HEK293 (cell line): ENCODE results near the gene LMNA.
A peak's percentile ranks its signal among the peaks of the same experiment; 100 is the strongest.

Source experiments
- CTCF ChIA-PET: fragments of 350-600 bp; formaldehyde crosslinking; extraction: SDS; loops from one replicate; lab custom pipeline; 2021; ENCODE audit warnings: antibody characterized with exemption; lab: Yijun Ruan, JAX
- POLR2A ChIA-PET: fragments of 300-600 bp; formaldehyde crosslinking; extraction: SDS; loops from one replicate; lab custom pipeline; 2020; ENCODE audit warnings: antibody characterized with exemption, inconsistent platforms; lab: Yijun Ruan, JAX
- H3K27ac ChIP-seq: fragments of 200-500 bp; sonication (Bioruptor generic); 2 replicates; pipeline ENCODE4 v1.5.1; 2014; ENCODE audit warnings: low read depth, low read length, control low read depth, inconsistent platforms; ENCODE audit errors: extremely low read depth
- H3K36me3 ChIP-seq, 2 experiments: fragments of 200-500 bp in 1 of 2; sonication (Bioruptor generic) in 1 of 2; 1 replicate in 1 of 2; 2 replicates in 1 of 2; pipeline ENCODE4 v1.5.1; 2014 to 2017; ENCODE audit warnings: inconsistent platforms in 2 of 2, low read length in 2 of 2; ENCODE audit not compliant: control insufficient read depth in 2 of 2, insufficient read depth in 1 of 2
- H3K4me1 ChIP-seq: fragments of 200-500 bp; sonication (Bioruptor generic); 2 replicates; pipeline ENCODE4 v1.5.1; 2014; ENCODE audit warnings: mild to moderate bottlenecking, low read length, inconsistent platforms; ENCODE audit not compliant: control insufficient read depth, insufficient read depth
- H3K4me3 ChIP-seq: 2 replicates; pipeline ENCODE4 v1.5.1; 2011; ENCODE audit warnings: low read depth, mild to moderate bottlenecking, control low read depth, low read length, moderate library complexity
- H3K9me3 ChIP-seq: fragments of 200-500 bp; sonication (Bioruptor generic); 2 replicates; pipeline ENCODE4 v1.5.1; 2014; ENCODE audit warnings: low read depth, low read length, inconsistent platforms; ENCODE audit not compliant: control insufficient read depth, insufficient read depth
- BCL11A ChIP-seq: fragments of 450-650 bp; formaldehyde crosslinking; IDR thresholded peaks from 2 replicates; pipeline ENCODE4 v1.5.1; 2016; ENCODE audit warnings: low read depth, missing biosample characterization, missing genetic modification characterization
- CTCF ChIP-seq: fragments of 450-650 bp; formaldehyde crosslinking; IDR thresholded peaks from 2 replicates; pipeline ENCODE4 v1.5.1; 2016; ENCODE audit warnings: missing biosample characterization, missing genetic modification characterization
- GLIS2 ChIP-seq: fragments of 450-650 bp; formaldehyde crosslinking; IDR thresholded peaks from 2 replicates; pipeline ENCODE4 v1.5.1; 2016; ENCODE audit warnings: missing biosample characterization, missing genetic modification characterization
- MYNN ChIP-seq: fragments of 450-650 bp; formaldehyde crosslinking; IDR thresholded peaks from 2 replicates; pipeline ENCODE4 v1.5.1; 2016; ENCODE audit warnings: missing biosample characterization, missing genetic modification characterization, borderline replicate concordance
- REST ChIP-seq: fragments of 450-650 bp; formaldehyde crosslinking; IDR thresholded peaks from 2 replicates; pipeline ENCODE4 v1.5.1; 2016; ENCODE audit warnings: missing biosample characterization, missing genetic modification characterization
- YY1 ChIP-seq: fragments of 450-650 bp; formaldehyde crosslinking; IDR thresholded peaks from 2 replicates; pipeline ENCODE4 v1.5.1; 2018; ENCODE audit warnings: missing biosample characterization, missing genetic modification characterization
- ZNF140 ChIP-seq: fragments of 450-650 bp; formaldehyde crosslinking; IDR thresholded peaks from 2 replicates; pipeline ENCODE4 v1.5.1; 2016; ENCODE audit warnings: missing biosample characterization, missing genetic modification characterization
- ZNF24 ChIP-seq: fragments of 450-650 bp; formaldehyde crosslinking; IDR thresholded peaks from 2 replicates; pipeline ENCODE4 v1.5.1; 2016; ENCODE audit warnings: missing biosample characterization, missing genetic modification characterization
- ZNF280C ChIP-seq: fragments of 450-650 bp; formaldehyde crosslinking; IDR thresholded peaks from 2 replicates; pipeline ENCODE4 v1.5.1; 2016; ENCODE audit warnings: missing biosample characterization, missing genetic modification characterization
- ZNF354C ChIP-seq: fragments of 450-650 bp; formaldehyde crosslinking; IDR thresholded peaks from 2 replicates; pipeline ENCODE4 v1.5.1; 2016; ENCODE audit warnings: missing biosample characterization, missing genetic modification characterization, low read depth, borderline replicate concordance
- ZNF416 ChIP-seq: fragments of 450-650 bp; formaldehyde crosslinking; IDR thresholded peaks from 2 replicates; pipeline ENCODE4 v1.5.1; 2016; ENCODE audit warnings: missing biosample characterization, missing genetic modification characterization
- ZNF518A ChIP-seq: fragments of 450-650 bp; formaldehyde crosslinking; conservative IDR thresholded peaks from 2 replicates; pipeline ENCODE4 v1.5.1; 2016; ENCODE audit warnings: low read depth, missing biosample characterization, missing genetic modification characterization
- ZNF548 ChIP-seq: fragments of 450-650 bp; formaldehyde crosslinking; IDR thresholded peaks from 2 replicates; pipeline ENCODE4 v1.5.1; 2016; ENCODE audit warnings: missing biosample characterization, missing genetic modification characterization
- ZNF585B ChIP-seq: fragments of 450-650 bp; formaldehyde crosslinking; IDR thresholded peaks from 2 replicates; pipeline ENCODE4 v1.5.1; 2016; ENCODE audit warnings: missing biosample characterization, missing genetic modification characterization
- ZNF600 ChIP-seq: fragments of 450-650 bp; formaldehyde crosslinking; IDR thresholded peaks from 2 replicates; pipeline ENCODE4 v1.5.1; 2016; ENCODE audit warnings: missing biosample characterization, missing genetic modification characterization
- ZNF777 ChIP-seq: fragments of 450-650 bp; formaldehyde crosslinking; IDR thresholded peaks from 2 replicates; pipeline ENCODE4 v1.5.1; 2017; ENCODE audit warnings: missing biosample characterization, missing genetic modification characterization, borderline replicate concordance

The LMNA gene

DNA sequence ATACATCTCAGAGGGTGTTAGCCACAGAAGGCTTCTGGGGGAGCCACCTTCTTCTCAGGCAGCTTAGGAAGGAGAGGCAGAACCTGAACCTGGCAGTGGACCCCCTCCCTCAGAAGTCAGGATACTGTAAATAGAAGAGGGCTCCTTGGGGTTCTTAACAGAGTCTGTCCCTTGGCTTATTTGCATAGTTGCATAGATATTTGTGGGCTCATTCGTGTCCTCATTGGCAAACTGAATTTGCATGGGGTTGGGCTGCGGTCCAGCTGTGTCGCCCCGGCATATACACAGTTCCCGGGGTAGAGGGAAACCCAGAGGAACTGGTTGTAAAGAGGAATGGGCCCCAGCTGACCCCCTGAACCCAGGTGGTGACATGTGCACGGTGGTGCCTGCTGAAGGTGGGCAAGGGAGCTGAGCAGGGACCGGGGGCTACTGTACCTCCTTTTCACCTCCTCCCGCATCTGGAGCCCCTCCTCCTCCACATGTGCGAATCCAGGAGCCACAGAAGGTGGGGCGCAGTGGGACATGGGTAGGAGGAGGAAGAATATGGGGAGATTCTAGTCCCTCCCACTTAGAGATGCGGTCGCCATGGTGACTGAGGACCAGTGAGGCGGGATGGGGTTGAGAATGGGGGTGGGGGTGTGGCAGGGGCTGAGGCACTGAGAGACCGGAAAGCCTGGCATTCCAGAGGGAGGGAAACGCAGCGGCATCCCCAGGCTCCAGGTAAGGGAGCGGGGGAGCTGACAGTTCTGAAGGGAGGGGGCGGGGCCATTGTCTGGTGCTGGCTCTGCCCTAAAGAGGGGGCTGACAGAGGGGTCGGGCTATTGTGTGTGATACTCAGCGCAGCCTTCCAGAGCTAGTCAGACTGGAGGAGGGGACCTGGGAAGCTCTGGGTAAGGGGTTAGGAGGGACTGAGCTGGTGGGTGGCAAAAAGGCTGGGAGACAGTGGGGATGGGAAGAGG, 35.1 kb downstream of the LMNA start (continued):
- TF ChIP-seq ZNF518A (tag by site-specific recombination): no peak

DNA sequence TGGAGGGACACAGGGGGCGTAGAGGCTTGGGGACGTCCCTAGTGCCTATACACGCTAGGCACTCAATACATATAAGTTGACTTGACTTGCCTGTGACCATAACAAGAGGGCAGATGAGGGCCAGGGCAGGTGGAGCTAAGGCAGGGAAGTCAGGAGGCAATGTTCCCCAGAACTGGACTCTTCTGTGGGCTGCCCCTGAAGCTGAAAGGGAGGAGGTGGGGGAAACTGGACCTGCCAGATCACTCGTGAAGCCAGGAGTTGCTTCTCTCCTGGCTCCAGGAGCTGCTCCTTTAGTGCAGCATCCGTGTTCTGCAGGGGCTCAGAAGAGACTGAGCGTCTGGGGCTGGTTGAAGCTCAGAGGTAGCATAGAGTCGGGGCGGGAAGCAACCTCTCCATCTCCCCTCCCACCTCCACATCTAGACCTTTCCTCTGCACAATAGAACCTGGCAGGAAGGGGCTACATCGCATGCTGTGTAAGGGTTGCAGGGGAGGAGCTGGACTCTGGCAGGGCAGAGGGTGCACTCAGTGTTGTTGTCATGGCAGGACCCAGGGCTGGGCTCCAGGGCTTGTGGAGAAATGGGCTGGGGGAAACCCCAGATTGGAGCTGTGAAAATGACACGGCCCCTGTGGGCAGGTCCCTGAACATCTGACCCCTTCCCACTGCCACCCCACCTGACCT, 36.0 kb downstream of the LMNA start:
- no peaks in the 10 kb centered on the region for H3K4me1 ChIP-seq
- no peaks in the 10 kb centered on the region for H3K9me3 ChIP-seq
- ChIA-PET POLR2A (interaction anchor here (1.2 kb wide), 1 partner anchor 73 kb away, joined by 3 read pairs; no protein-coding TSS in a partner anchor), CTCF (interaction anchor here (0.6 to 13.7 kb wide), 5 partner anchors 9 to 77 kb away, joined by 3 to 210 read pairs (median 3); no protein-coding TSS in a partner anchor)
- no peaks in the 10 kb centered on the region for H3K36me3 ChIP-seq
- no peak overlapping the region for H3K4me3 ChIP-seq
- H3K27ac ChIP-seq: no peak overlapping the region
- TF ChIP-seq ZNF600 (tag by site-specific recombination): 0 out of 2 replicates have a peak, but pooled peaks have one; percentile 28
- no peak for TF ChIP-seq CTCF (tag by site-specific recombination)

DNA sequence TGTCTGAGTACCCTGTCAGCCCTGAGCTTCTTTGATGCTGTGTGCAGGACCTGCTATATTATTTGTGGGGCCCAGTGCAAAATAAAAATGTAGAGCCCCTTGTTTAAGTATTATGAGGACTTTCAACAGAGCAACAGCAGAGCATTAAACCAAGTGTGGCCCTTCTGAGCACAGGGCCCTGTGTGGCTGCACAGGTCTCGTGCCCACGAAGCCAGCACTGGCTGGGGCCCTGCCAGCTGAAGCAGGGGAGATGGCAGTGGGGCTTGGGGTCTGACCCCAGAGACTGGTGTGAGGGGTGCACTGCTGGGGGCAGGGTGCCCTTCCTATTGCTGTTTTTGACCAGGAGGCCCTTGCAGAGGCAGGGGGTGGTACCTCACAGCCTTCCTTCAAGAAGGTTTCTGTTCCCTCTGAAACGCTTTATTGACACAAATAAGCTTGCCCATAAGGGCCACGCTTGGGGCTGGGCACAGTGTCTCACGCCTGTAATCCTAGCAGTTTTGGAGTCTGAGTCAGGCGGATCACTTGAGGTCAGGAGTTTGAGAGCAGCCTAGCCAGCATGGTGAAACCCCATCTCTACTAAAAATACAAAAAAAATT, 36.7 kb downstream of the LMNA start:
- H3K36me3 ChIP-seq: no peaks in the 10 kb centered on the region
- POLR2A ChIA-PET: interaction anchor here (0.6 to 1.2 kb wide), 2 partner anchors 40 to 72 kb away, joined by 3 to 5 read pairs; no protein-coding TSS in a partner anchor
- H3K4me1 ChIP-seq: no peaks in the 10 kb centered on the region
- H3K27ac ChIP-seq: no peak overlapping the region
- CTCF ChIA-PET: interaction anchor here (0.9 to 13.7 kb wide), 3 partner anchors 9 to 235 kb away, joined by 3 to 210 read pairs (median 3); no protein-coding TSS in a partner anchor
- no peak overlapping the region for H3K4me3 ChIP-seq
- H3K9me3 ChIP-seq: no peaks in the 10 kb centered on the region
- TF ChIP-seq GLIS2 (tag by site-specific recombination) (no peak), ZNF777 (no peak), YY1 (tag by site-specific recombination) (no peak), ZNF548 (tag by site-specific recombination) (no peak), ZNF280C (tag by site-specific recombination) (no peak), REST (no peak), ZNF24 (tag by site-specific recombination) (no peak), ZNF140 (tag by site-specific recombination) (no peak), ZNF416 (tag by site-specific recombination) (no peak), ZNF354C (no peak), ZNF585B (tag by site-specific recombination) (no peak), MYNN (no peak), BCL11A (tag by site-specific recombination) (no peak)
